Caco-2 (cell line): ENCODE data around the gene BCO2. TPM values are rescaled to one million over a fixed set of nuclear protein-coding genes. Genes with fewer than 3 reads are reported as not detected.
"Not testable (repeated sequence)": the region's sequence is repeated elsewhere in the genome, so short reads cannot be mapped to it uniquely, and the experiment has no call there.

ENCODE experiments used
- BruUV-seq: library from RNA; stranded (reverse); fragments of 400-500 nt; replicated peaks from 2 replicates; lab custom pipeline; 2021; lab: Mats Ljungman, UMichigan
- CTCF ChIA-PET: fragments of 300-600 bp; sonication (Branson Sonifier 250); formaldehyde crosslinking; loops from one replicate; lab custom pipeline; 2022; ENCODE audit warnings: antibody characterized with exemption; lab: Charles Lee
- POLR2A ChIA-PET: fragments of 300-600 bp; sonication (Branson Sonifier 250); formaldehyde crosslinking; loops from one replicate; lab custom pipeline; 2022; ENCODE audit warnings: antibody characterized with exemption; lab: Charles Lee
- DNase-seq, 2 experiments: peaks; one replicate each; pipeline versions ENCODE4 v3.0.0 to v3.0.0-alpha.2; 2020 to 2022
- H3K27me3 ChIP-seq: replicated peaks from 2 replicates; pipeline ENCODE4 v1.6.0; 2011; ENCODE audit warnings: low read length; ENCODE audit not compliant: control insufficient read depth, insufficient read depth
- H3K36me3 ChIP-seq: 2 replicates; pipeline ENCODE4 v1.5.1; 2011; ENCODE audit warnings: low read length; ENCODE audit not compliant: control insufficient read depth, insufficient read depth
- H3K4me1 ChIP-seq: fragments of 250-450 bp; sonication (Bioruptor Pico); 2 replicates; pipeline ENCODE4 v1.5.1; 2020; ENCODE audit warnings: mild to moderate bottlenecking
- H3K4me3 ChIP-seq: 2 replicates; pipeline ENCODE4 v1.5.1; 2011; ENCODE audit warnings: low read depth, mild to moderate bottlenecking, control low read depth, low read length
- H3K9me3 ChIP-seq: fragments of 250-450 bp; sonication (Bioruptor Pico); 2 replicates; pipeline ENCODE4 v1.5.1; 2020; ENCODE audit warnings: mild to moderate bottlenecking, moderate library complexity
- H3K27ac Mint-ChIP-seq: one replicate; pipeline ENCODE4 v1.8.0; 2022; ENCODE audit warnings: mixed read lengths; ENCODE audit not compliant: unreplicated experiment
- H3K27me3 Mint-ChIP-seq: one replicate; pipeline ENCODE4 v1.8.0; 2022; ENCODE audit warnings: mixed read lengths; ENCODE audit not compliant: insufficient read depth, unreplicated experiment
- H3K36me3 Mint-ChIP-seq: one replicate; pipeline ENCODE4 v1.8.0; 2022; ENCODE audit warnings: mild to moderate bottlenecking, mixed read lengths; ENCODE audit not compliant: insufficient read depth, unreplicated experiment
- H3K4me1 Mint-ChIP-seq: one replicate; pipeline ENCODE4 v1.8.0; 2022; ENCODE audit warnings: low read depth, mixed read lengths; ENCODE audit not compliant: unreplicated experiment
- H3K4me3 Mint-ChIP-seq: one replicate; pipeline ENCODE4 v1.8.0; 2022; ENCODE audit warnings: mild to moderate bottlenecking, moderate library complexity, mixed read lengths; ENCODE audit not compliant: unreplicated experiment
- H3K9me3 Mint-ChIP-seq: one replicate; pipeline ENCODE4 v1.8.0; 2022; ENCODE audit warnings: mixed read lengths; ENCODE audit not compliant: unreplicated experiment
- CTCF ChIP-seq, 2 experiments: fragments of 200-600 bp in 1 of 2; IDR thresholded peaks; 1 replicate in 1 of 2; 2 replicates in 1 of 2; pipeline versions ENCODE4 v1.5.1 to v1.8.0; 2011 to 2022; ENCODE audit warnings: antibody characterized with exemption in 1 of 2, control low read depth in 1 of 2, inconsistent platforms in 1 of 2, low read depth in 1 of 2, low read length in 1 of 2, mild to moderate bottlenecking in 1 of 2, moderate library complexity in 1 of 2; ENCODE audit not compliant: insufficient read depth in 1 of 2, severe bottlenecking in 1 of 2, unreplicated experiment in 1 of 2
- intact Hi-C: fragments of 100-400 bp; cut with micrococcal nuclease; formaldehyde crosslinking; loops from one replicate; pipeline ENCODE4 v1.10.0; 2022; ENCODE audit not compliant: unreplicated experiment
- total RNA-seq: library from RNA; stranded (reverse); gene quantifications from 2 replicates; pipeline ENCODE4 v1.2.3, GENCODE V29; 2022

The BCO2 gene
- total RNA-seq, 1 experiment from 2014 or later = 2.2 TPM

GRCh38 chr11:112196519-112197087 lies 21.3 kb downstream of the BCO2 start:
- CTCF ChIA-PET = no interaction called here

GRCh38 chr11:112199101-112199500 lies 23.8 kb downstream of the BCO2 start:
- H3K27me3 ChIP-seq, POLR2A ChIA-PET, H3K4me3 ChIP-seq, H3K36me3 Mint-ChIP-seq, H3K27ac Mint-ChIP-seq, H3K4me3 Mint-ChIP-seq, H3K36me3 ChIP-seq, H3K4me1 Mint-ChIP-seq, H3K4me1 ChIP-seq, BruUV-seq, DNase-seq, CTCF ChIA-PET, H3K9me3 ChIP-seq, H3K27me3 Mint-ChIP-seq, intact Hi-C loops, H3K9me3 Mint-ChIP-seq: not testable (repeated sequence)

More at GRCh38 chr11:112196519-112197087, 21.3 kb downstream of the BCO2 start:
- no peaks in the 10 kb centered on the region for H3K9me3 Mint-ChIP-seq
- H3K36me3 ChIP-seq = no peaks in the 10 kb centered on the region
- no peak overlapping the region for H3K4me3 ChIP-seq
- H3K27me3 ChIP-seq = no peaks in the 10 kb centered on the region
- no TSS peak for BruUV-seq
- no peak for DNase-seq
- H3K4me1 Mint-ChIP-seq = no peaks in the 10 kb centered on the region
- H3K27ac Mint-ChIP-seq = no peak overlapping the region
- POLR2A ChIA-PET = interaction anchor here (0.7 kb wide), 1 partner anchor 25 kb away, joined by 3 read pairs; no protein-coding TSS in a partner anchor
- H3K36me3 Mint-ChIP-seq = no peaks in the 10 kb centered on the region
- H3K27me3 Mint-ChIP-seq = no peaks in the 10 kb centered on the region
- H3K4me1 ChIP-seq = peaks cover 9% of the 10 kb centered on the region; the same call in 1 of the 2 replicates
- no peaks in the 10 kb centered on the region for H3K9me3 ChIP-seq
- no peak for TF ChIP-seq CTCF (IDR thresholded peaks at IDR 0.05; ENCODE audit: insufficient read depth in 1 of 2, low read depth in 1 of 2, low read length in 1 of 2, severe bottlenecking in 1 of 2, unreplicated experiment in 1 of 2)
- H3K4me3 Mint-ChIP-seq = no peak overlapping the region
- intact Hi-C loops = no loop called here

GRCh38 chr11:112200252-112200651 lies 24.9 kb downstream of the BCO2 start:
- no peak for DNase-seq
- H3K9me3 Mint-ChIP-seq = no peaks in the 10 kb centered on the region
- POLR2A ChIA-PET = no interaction called here
- H3K4me1 Mint-ChIP-seq = no peaks in the 10 kb centered on the region
- no peak overlapping the region for H3K27ac Mint-ChIP-seq
- no TSS peak for BruUV-seq
- H3K27me3 ChIP-seq = no peaks in the 10 kb centered on the region
- no peaks in the 10 kb centered on the region for H3K9me3 ChIP-seq
- intact Hi-C loops = no loop called here
- no peaks in the 10 kb centered on the region for H3K36me3 ChIP-seq
- no peak overlapping the region for H3K4me3 ChIP-seq
- CTCF ChIA-PET = no interaction called here
- no peak overlapping the region for H3K4me3 Mint-ChIP-seq
- H3K4me1 ChIP-seq = peaks cover 9% of the 10 kb centered on the region; the same call in 1 of the 2 replicates
- peaks cover 2% of the 10 kb centered on the region for H3K27me3 Mint-ChIP-seq
- H3K36me3 Mint-ChIP-seq = no peaks in the 10 kb centered on the region
- no peak for TF ChIP-seq CTCF (IDR thresholded peaks at IDR 0.05; ENCODE audit: insufficient read depth in 1 of 2, low read depth in 1 of 2, low read length in 1 of 2, severe bottlenecking in 1 of 2, unreplicated experiment in 1 of 2)
